SIG-M5 treated with dmso at 0.1 percent for 504 hours (cell line): ENCODE data around the gene GTF2H2C.
"Not testable (repeated sequence)": the region's sequence is repeated elsewhere in the genome, so short reads cannot be mapped to it uniquely, and the experiment has no call there.

Experiments
- DNase-seq: peaks from one replicate; lab custom pipeline; 2025; ENCODE audit not compliant: unreplicated experiment; lab: John Stamatoyannopoulos, UW

The GTF2H2C gene

GRCh38 chr5:69560587-69561431, 818 bp downstream of the GTF2H2C start:
- not testable (repeated sequence) for DNase-seq

- DNase-seq: not testable (repeated sequence)
These were observed 6.2 kb downstream of the GTF2H2C start for GRCh38 chr5:69566172-69566571.

GRCh38 chr5:69568072-69568471, 8.1 kb downstream of the GTF2H2C start:
- DNase-seq: not testable (repeated sequence)

GRCh38 chr5:69583356-69583755, 23.4 kb downstream of the GTF2H2C start:
- DNase-seq: not testable (repeated sequence)

- not testable (repeated sequence) for DNase-seq
These were observed 36.3 kb downstream of the GTF2H2C start for GRCh38 chr5:69596114-69596840.

- DNase-seq: not testable (repeated sequence)
These were observed 42.0 kb downstream of the GTF2H2C start for GRCh38 chr5:69601947-69602346.

- DNase-seq: not testable (repeated sequence)
These were observed 46.8 kb downstream of the GTF2H2C start for GRCh38 chr5:69606839-69607238.

GRCh38 chr5:69607750-69608149, 47.8 kb downstream of the GTF2H2C start:
- DNase-seq: not testable (repeated sequence)

GRCh38 chr5:69608861-69609496, 49.0 kb downstream of the GTF2H2C start:
- DNase-seq: not testable (repeated sequence)

GRCh38 chr5:69614843-69615242, 54.9 kb downstream of the GTF2H2C start:
- not testable (repeated sequence) for DNase-seq

GRCh38 chr5:69631879-69632278, 71.9 kb downstream of the GTF2H2C start:
- DNase-seq: not testable (repeated sequence)
